ENCODE measurements around the gene GSG1. TPM values are rescaled to one million over a fixed set of nuclear protein-coding genes. Genes with fewer than 3 reads are reported as not detected.

GSG1 gene
- total RNA-seq, 4 donors from 2014 or later = 0.56 TPM; not detected in 3

GRCh38 chr12:13049816-13050215 is 53.7 kb downstream of the GSG1 start:
- ATAC-seq (ENCODE audit: low FRiP score) = no peak
- DNase-seq (ENCODE audit: low spot score) = no peak
- no peak for TF ChIP-seq CTCF (IDR thresholded peaks at IDR 0.05)

GRCh38 chr12:13046964-13047363 is 56.5 kb downstream of the GSG1 start:
- no peak for DNase-seq (ENCODE audit: low spot score)
- no peak for TF ChIP-seq CTCF (IDR thresholded peaks at IDR 0.05)
- no peak for ATAC-seq (ENCODE audit: low FRiP score)

DNA sequence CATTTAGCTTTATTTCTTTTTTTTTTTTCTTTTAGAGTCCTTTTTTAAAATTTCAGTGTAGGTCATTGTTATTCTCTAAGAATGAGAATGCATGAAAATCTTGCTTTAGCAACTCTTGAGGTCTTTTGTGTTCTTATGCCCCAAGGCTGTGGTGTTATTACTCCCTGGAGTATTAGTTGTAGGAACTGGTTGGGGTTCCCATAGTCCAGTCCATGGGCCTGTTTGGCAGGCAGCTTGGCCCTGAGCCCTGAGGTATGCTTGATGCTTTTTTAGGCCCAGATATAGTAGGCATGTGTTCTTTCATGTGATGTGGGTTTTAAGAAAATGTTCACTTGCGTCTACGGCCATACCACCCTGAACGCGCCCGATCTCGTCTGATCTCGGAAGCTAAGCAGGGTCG is 57.7 kb downstream of the GSG1 start:
- no peak for ATAC-seq (ENCODE audit: low FRiP score)

DNA sequence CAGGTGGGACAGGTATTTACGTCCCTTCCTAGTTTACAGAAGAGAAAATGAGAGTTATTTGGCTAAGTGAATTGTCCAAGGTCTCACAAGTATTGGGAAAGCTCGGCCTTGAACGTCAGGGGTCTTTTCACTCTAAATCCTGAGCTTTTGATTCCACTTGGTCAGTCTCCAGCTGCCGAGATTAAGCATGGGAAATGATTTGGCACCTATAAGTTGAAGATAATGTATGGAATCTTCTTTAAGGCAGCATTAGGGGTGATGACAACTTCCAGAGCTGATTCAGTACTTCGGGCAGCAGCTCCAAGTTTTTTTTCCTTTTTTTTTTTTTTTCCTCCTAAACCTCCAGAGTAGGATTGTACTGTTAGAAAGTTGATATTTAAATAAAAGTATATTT is 58.6 kb downstream of the GSG1 start:
- ATAC-seq (ENCODE audit: low FRiP score) = no peak
- DNase-seq (ENCODE audit: low spot score) = no peak
- no peak for TF ChIP-seq CTCF (IDR thresholded peaks at IDR 0.05)

More for the DNA sequence above, 57.7 kb downstream of the GSG1 start:
- TF ChIP-seq CTCF (IDR thresholded peaks at IDR 0.05) = no peak
- DNase-seq (ENCODE audit: low spot score) = no peak

DNA sequence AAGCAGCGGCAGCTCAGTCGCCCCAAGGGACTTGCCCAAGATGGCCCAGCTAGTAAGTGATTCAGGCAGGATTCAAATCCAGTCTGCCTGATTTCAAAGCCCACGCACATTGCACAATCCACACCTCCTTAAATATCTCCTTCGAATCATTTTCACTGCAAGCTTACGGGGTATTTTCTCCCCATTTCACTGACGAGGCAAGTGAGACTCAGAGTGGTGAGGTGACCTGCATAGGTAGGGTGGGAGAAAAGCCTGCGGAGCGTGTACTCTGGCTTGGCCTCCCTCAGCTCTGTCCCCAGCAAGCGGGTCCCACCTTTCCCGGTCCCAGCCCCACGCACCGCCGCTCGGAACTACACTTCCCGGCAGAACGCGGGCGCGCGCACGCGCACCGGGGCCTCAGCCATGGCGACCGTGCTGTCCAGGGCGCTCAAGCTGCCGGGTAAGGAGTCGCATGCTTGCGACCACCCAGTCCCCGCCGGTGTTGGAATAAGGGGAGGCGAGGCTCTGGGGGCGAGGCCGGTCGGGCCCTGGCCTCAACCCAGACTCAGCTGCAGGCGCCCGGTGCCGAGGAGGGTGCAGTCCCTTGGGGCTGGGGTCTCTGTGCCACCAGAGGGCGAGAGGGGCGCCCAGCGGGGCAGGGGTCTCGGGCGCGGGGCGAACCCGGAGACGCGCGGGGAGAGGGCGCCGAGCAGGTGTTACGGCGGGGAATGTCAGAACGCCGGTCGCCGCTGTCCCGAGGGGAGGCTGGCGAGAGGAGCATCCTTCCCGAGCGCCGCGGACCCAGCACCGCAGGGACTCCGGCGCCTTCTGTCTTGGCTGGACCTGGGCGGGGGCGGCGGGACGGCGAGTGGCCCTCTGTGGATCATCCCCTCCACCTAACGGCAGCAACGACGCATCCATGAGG is 59.2 kb downstream of the GSG1 start, which contains the start of gene FAM234B:
Gene FAM234B, plus strand, starts transcription at position 380 of the 904 bp plus-strand sequence. Its CDS starts 23 bp downstream, at position 403.
- no peak for TF ChIP-seq CTCF (IDR thresholded peaks at IDR 0.05)
- DNase-seq (ENCODE audit: low spot score) = peak; percentile 62
- ATAC-seq (ENCODE audit: low FRiP score) = peak; percentile 92

DNA sequence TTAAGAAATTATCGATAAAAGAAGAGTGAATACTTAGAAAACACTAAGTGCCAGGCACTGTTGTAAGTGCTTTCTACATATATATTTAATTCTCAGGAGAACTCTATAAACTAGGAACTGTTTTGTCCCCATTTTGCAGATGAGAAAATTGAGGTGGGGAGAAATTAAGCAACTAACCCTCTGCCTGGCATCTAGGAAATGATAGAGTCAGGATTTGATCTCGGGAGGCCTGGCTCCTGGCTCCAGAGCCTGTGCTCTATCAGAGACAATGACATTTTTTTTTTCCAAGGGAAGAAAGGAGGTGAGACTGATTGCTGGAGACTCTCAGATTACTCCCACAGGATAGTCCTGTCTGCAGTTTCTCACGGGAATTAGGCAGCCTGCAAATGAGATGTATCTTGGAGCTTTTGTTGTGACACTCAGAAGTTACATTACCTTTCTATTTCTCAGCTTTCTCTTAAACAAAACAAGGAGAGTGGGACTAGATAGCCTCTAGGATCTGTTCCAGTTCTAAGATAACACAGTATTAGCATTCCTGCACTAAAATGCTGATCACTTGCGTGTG is 60.7 kb downstream of the GSG1 start:
- TF ChIP-seq CTCF (IDR thresholded peaks at IDR 0.05) = no peak
- ATAC-seq (ENCODE audit: low FRiP score) (no peak), DNase-seq (ENCODE audit: low spot score) (no peak)
